HG03521 (cell line): ENCODE measurements around the gene IGFLR1.

Source experiments
- ATAC-seq: cut with Tn5 transposase; IDR thresholded peaks from one replicate; pipeline ENCODE4 v1.9.1; 2021; ENCODE audit warnings: mild to moderate bottlenecking, moderate library complexity; ENCODE audit not compliant: unreplicated experiment

Gene IGFLR1

DNA sequence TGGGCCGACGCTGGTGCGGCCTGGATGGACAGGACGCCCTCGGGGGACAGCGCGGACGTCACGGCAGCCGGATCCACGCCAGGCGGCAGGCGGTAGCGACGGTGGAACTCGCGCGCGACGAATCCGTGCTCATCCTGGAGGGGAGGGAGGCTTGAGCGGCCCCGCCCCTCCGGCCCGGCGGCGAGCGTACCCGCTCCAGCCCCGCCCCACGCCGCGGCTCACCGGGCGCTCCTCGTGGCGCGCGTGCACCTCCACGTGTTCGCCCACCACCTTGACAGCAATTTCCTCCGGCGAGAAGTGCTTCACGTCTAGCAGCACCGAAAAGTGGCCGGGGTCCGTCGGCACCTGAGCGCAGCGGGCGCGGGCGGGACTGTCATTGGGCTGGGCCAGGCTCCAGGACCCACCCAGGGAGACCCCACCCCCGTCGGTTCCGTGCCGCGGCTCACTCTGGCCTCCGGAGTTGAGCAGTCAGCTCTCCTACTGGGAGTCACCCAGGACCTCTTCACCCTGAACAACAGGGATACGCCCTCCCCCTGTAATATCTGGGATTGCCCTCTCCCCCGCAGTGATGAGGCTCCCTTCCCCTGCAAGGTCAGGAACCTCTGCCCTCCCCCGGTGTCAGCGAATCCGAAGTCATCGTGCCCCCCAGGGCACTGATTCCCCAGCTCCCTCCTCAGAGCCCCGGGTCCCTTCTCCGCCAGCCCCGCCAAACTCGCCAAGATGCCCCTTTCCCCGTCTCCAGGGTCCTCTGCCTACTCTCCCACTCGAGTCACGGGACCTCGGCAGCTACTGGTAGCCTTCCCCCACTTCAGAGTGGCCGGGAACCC, 13.5 kb upstream of the IGFLR1 start:
- no peak for ATAC-seq

DNA sequence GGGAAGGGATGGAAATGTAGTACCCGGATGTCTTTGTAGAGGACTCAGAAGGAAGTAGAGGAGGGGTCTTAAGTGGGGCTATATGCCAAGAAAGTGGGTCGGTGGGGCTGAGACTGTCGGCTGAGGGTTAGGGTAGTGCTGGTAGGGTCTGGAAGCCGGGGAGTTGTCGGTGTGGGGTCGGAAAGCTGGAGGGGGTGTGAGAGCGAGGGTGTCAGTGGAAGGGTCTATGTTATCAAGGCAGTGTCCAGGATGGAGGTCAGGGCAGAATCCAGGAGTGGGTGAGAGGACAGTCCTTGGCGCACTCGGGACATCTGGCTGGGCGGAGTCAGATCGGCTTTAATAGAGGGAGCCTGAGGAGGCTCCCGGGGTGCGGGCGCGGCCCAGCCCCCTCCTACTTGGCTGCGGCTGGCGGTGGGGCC, 12.9 kb upstream of the IGFLR1 start:
- no peak for ATAC-seq

DNA sequence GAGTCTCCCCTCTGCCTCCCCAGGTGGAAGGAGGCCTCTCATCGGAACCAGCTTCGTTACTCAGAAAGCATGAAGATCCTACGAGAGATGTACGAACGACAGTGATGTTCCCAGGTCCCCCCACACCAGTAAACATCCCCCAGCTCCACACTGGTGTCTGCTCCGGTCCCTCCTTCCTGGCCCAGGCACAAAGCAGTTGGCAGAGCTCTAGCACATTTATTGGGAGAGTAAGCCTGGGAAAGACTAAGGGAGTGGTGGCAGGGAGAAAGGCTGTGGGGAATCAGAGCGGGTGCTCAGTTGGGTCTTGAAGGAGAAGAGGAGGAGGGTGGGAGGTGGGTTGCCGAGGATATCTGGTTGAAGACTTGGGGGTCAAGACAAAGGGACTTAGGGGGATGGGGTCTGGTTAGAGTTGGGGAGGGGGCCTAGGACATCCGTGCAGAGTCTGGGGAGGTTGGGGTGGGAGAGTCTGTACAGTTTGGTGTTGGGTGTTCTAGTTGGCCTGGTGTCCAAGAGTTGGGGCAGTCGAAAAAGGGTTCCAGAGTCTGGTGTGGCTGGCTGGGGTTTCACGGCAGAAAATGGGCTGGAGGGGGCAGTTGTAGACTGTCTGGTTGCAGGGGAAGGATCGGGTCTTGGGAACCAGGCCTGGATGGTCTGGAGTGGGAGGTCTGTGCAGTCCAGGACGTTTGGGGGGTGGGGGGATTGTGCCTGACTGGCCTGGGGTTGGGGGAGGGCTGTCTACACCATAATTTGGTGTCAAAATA, 12.3 kb upstream of the IGFLR1 start:
- ATAC-seq: no peak

DNA sequence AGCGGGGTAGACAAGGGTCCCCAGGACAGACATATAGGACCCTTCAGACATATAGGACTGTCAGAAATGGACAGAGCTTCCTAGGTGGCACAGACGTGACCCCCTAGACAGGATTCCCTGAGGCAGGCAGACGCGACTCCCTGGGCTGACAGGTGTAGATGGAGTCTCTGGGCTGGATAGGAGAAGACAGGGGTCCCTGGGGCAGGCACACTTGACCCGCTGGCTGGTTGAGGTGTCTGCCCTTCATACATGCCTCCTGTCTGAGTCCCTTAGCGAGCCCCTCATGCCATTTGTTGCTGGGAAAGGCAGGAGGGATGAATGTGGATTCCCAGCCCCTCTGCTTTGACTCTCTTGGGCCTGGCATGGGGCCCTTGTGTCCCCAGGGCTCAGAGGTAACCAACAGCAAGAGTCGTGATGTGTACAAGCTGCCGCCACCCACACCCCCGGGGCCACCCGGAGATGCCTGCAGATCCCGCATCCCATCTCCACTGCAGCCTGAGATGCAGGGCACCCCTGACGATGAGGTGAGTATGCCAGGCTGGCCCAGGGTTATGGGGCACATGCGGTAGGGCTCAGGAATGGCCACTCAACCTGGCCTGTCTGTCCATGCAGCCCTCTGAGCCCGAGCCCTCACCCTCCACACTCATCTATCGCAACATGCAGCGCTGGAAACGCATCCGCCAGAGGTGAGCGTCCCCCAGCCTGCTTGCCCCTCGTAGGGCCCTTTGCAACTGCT, 11.6 kb upstream of the IGFLR1 start:
- no peak for ATAC-seq

DNA sequence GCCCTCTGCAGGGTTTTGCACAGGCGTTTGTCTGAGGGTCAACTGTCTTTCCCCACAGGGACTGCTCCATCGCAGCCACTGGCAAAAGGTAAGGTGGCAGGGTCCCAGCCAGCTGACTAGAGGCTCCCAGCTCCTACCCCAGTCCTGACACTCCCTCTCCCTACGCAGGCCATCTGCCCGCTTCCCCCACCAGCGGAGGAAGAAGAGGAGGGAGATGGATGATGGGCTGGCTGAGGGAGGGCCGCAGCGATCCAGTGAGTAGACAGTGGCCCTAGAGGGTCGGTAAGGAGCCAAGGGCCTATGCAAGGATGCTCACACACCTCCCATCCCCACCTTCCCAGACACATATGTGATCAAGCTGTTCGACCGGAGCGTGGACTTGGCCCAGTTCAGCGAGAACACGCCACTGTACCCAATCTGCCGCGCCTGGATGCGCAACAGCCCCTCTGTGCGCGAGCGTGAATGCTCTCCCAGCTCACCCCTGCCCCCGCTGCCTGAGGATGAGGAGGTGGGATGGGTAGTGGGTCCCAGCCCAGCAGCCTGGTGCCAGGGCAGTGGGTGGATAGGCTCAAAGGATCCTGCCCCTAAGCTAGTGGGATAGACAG, 10.6 kb upstream of the IGFLR1 start:
- ATAC-seq: no peak

DNA sequence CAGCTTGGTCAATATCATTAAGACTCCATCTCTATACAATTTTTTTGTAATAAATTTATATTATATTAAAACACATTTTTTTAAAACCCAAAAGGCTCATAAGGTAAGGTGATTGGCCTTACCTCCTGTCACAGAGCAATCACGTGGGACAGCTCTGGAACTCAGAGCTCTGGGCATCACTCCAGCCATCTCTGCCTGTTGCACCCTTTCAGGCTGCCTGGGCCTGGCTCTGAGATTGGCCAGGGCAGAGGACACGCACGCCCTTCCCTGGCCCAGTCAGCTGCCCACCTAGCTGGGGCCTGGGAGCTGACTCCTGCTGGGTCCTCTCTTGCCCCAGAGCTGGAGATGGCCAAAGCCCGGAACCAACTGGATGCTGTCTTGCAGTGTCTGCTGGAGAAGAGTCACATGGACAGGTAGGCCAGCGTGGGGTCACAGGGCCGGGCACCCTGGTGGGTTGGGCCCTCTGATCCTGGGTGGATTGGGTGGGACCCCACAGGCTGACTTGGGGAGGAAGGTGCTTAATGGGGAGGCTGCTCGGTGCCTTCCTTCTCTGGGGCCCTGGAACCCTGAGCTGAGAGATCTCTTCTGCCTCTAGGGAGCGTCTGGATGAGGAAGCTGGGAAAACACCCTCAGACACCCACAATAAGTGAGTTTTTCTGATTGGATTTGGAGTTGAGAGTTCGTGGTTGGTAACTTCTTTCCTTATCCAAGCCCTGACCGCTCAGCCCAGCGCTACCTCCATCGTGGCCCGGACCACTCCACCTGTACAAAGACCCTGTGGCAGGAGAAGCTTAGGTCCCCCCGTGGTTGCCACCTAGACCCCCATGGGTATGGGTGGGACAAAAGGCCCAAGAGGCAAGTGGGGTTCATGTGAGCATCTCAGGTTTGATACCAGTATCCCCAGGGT, 9.8 kb upstream of the IGFLR1 start:
- no peak for ATAC-seq

DNA sequence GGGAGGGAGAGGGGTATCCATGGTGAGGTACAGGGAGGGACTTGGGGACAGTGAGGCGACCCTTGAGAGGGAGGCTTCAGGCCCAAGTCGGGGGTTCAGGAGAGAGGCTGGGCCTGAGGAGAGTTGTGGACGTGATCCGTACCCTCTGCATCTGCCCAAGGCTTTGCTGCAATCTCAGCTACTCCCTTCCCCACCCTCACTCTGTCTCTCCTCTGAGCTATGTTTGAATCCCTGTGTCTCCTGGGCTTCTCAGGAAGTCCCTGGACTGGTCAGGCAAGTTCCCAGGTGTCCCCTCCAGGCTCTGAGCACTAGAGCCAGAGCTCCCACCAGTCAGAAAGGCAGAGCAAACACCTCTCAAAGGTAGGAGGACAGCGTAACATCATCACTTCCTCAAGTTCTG, 7.9 kb upstream of the IGFLR1 start:
- ATAC-seq: no peak

DNA sequence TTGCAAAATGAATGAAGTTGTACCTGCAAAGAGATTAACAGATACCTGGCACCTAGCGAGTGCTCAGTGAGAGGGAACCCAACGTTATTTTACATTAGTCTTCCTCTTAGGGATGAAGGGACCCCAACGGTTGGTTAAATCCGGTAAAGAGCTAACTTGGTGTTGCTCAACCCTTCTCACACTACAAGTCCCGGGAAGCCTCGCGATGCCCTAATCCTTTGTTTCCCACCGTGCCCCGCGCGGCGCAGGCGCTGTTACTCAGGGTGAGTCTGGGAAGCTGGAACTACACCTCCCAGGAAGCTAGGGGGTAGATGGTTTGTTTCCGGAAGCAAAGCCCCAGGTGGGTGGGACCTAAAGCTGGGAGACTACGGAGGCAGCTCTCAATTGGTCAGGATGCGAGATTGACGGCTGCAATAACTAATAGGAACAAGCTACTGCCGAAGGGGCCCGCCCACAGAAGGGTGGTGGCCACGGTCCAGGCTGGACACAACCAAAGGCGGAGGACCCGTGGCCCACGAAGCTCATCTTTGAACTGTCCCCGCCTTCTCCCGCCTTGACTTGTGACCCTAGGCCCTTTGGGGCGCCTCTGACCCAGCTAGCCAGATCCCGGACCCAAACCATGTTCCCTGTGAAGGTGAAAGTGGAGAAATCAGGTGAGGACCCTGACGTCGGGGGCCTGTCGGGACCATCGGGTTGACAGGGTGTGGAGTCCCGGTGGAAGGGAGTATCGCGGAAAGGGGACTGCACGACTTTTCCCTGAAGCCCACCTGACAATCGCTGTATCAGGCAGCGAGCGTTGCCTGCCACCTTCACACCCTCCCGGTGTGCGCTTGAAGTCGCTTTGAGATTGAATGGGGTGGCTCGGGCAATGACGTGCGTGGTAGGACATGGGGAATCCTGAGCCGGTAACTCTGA, 6.1 kb upstream of the IGFLR1 start, which contains the start of gene LIN37:
Gene LIN37, plus strand, starts transcription at position 471 of the 915 bp plus-strand sequence. Its CDS starts 149 bp downstream, at position 620.
- peak; percentile 67 for ATAC-seq

DNA sequence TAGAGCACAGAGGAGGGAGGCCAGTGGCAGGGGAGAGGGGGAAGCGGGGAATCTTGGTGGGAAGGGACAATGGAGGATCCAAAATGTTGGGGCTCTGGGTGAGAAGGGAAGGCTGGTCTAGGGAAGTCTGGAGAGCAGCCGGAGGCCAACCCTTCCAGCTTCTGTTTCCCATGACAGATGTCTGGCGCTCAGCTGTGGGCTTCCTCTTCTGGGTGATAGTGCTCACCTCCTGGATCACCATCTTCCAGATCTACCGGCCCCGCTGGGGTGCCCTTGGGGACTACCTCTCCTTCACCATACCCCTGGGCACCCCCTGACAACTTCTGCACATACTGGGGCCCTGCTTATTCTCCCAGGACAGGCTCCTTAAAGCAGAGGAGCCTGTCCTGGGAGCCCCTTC, 4.3 kb upstream of the IGFLR1 start:
- no peak for ATAC-seq

DNA sequence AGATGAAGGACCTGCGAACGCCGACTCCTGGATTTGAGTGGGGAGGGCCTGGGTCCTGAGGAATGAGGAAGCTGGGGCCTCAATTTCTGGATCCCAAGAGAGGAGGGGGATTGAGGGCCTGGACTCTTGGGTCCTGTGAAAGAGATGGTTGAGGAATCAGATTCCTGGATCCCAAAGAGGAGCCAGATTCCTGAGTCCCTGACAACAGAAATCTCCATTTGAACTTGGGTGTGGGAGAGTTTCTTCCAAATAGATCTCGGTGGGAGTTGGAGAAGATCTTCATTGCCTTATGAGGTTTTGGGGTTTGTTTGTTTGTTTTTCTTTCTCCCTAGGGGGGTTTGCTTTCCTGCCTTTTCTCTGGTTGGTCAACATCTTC, 3.8 kb upstream of the IGFLR1 start:
- ATAC-seq: no peak

DNA sequence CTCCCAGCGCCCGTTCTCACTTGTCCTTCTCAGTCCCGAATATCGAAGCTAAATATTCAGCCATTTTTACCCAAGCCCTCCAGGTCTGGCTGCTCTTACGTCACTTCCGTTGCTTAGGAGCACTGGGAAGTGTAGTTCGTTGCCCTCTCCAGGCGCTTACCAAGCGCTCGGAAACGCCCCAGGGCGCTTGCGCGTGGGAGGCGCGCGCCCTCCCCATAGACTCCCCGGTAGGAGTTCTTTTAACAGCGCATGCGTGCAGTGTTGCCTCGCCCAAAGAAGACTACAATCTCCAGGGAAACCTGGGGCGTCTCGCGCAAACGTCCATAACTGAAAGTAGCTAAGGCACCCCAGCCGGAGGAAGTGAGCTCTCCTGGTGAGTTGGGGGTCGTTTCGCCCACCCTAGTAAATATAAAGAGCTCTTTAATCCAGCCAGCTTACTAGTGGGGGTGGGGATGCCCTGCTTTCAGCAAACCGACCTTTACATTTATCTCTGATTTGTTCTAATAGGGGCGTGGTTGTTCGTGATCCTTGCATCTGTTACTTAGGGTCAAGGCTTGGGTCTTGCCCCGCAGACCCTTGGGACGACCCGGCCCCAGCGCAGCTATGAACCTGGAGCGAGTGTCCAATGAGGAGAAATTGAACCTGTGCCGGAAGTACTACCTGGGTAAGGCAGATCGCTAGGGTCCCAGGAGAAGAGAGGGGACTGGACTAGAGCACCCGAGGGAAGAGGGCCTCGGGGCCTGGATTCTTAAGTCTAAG, 3.3 kb upstream of the IGFLR1 start, which contains the start of the genes PSENEN and U2AF1L4:
Gene PSENEN, plus strand, starts transcription at position 324 of the 759 bp plus-strand sequence. Its CDS starts 280 bp downstream, at position 604.
Gene U2AF1L4, minus strand, starts transcription at position 91 of the 759 bp plus-strand sequence. Its CDS starts 27 bp downstream, at position 64.
- ATAC-seq: peak; percentile 36

DNA sequence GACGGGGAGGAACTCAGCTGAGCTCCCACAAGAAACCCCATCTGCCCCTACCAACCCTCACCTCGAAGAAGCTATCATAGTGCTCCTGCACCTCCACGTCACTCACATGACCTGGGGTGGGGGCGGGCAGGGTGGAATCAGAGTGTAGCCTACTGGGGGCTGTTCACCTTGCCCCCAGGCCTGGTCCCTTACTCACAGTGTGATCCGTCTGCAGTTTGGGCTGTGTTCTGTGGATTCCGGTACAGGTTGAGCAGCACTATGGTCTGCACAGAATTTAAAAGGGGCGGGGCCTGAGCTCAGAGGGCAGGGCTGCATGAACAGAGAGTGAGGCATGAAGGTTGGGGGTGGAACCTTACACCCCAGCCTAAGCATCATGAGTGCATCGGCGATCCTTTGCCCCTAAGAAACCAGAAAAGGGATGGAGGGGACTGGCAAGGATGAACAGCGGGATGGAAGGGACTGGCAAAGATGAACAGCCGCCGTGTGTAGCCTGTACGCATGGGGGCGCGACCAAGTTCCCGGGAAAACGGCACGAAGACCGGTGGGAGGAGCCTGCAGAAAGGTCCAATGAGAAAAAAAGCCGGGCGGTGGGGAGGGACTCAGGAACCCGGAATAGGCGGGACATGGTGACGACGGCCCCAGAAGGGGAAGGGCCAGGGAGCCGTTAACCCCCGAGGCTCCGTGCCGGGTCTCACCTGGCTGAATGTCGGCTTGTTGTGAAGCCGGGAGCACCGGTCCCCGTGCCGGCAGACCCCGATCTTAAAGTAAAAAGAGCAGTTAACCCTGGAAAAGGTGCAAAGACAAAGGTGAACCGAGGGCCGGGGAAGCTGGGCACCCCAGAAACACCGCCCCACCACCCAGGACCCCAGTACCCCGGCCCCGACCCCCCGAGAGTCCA, 2.4 kb upstream of the IGFLR1 start:
- peak; percentile 30 for ATAC-seq

DNA sequence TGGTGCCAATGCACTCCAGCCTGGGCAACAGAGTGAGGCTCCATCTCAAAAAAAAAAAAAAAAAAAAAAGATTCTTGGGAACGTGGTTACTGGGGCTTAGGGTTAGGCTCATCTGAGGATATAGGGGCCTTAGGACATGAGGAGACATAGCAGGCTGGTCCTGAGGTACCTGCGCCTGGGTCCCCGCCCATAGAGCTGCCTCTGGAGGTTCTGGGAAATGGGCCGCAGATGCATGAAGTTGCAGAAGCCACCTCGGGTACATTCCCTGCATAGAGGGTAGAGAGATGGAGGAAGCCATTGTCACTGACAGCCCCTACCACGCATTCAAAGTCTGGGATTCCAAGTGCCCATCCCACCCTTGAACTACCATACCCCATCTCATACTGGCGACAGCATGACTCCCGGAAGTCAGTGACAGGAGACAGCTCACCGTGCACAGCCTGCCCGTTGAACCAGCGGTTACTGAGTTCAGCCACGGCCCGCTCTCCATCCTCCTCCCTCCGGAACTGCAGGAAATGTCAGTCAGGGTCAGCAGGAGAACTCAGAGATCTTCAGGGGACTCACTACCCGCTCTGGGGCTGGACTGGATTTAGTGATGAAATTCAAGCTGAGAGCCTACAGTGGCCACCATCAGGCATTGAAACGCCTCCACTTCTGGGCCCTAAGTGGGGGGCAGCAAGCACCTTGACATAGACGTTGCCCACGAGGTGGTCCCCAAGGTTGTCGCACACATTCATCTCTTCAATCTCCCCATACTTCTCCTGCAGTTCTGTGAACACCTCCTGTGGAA, 1.6 kb upstream of the IGFLR1 start:
- ATAC-seq: no peak

DNA sequence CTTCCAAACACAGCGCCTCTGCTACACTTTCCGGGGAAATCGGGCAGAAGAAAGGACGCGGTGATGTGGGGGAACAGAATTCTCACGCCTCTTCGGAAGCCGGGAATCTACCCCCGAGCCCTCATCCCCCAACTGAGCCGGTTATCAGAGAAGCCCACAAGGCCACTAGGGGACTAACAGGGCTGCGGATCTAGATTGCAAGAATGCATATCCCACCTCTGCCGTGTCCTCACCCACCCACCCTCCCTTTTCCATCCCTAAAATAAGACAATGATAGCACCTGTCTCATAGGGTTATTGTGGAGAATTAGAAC, 1.1 kb downstream of the IGFLR1 start:
- ATAC-seq: no peak

DNA sequence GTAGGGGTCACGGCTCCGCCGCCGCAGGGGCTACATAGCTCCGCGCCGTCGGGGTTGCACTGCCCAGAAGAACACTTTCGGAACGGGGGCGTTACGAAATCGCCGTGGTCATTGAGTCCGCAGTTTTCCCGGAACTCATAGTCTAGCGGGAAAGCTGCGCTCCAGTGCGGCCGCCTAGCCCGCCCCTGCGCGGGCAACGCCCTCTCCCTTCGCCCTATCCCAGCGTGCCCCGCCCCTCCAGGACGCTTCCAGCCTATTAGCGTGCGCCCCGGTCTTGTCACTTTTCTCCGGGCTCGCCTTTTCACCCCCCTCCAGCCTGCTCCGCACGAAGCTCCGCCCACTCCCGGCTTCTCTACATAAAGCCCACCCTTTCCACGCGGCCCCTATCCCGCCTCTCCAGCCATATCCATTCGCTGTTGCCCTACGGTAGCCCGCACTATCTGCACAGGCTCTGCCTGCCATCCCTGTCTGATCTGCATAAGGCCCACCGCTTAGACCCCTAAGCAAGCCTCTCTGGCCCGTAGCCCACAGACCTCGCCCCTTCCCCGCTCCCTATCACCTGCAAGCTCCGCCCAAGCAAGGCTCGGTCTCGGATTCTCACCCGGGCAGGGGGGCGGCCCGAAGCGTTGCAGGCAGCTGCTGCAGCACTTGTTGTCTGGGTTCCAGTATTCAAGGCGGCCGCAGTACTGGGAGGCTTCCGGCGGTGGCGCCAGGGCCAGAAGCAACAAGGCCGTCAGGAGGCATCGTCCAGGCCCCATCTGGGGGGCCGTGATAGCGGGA, 1.6 kb downstream of the IGFLR1 start:
- peak; percentile 46 for ATAC-seq

DNA sequence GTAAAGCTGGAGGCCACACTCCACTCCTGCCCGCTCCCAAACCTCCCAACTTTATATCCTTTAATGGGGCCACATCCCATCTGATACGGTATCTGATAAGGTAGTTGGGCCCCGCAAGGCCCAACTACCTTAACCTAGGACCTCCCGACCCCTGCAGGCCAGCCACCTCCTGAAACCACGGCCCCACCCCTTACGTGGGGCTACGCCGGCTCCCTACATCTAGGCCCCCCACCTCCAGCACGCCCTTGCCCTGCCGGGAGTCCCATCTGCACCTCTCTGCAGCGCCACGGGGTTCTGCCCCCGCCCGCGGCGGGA, 2.2 kb downstream of the IGFLR1 start:
- peak; percentile 5 for ATAC-seq
